Activated CD4-positive, alpha-beta memory T cell treated with anti-CD3 and anti-CD28 coated beads, Interleukin-2, amount 10 ng/mL, durations not matched to agents 7 days and 5 days (primary cell): ENCODE results near the gene EDEM1. TPM values are rescaled to one million over a fixed set of nuclear protein-coding genes. Genes with fewer than 3 reads are reported as not detected.
A peak's percentile ranks its signal among the peaks of the same experiment; 100 is the strongest.
"Not testable (repeated sequence)": the region's sequence is repeated elsewhere in the genome, so short reads cannot be mapped to it uniquely, and the experiment has no call there.

Source experiments
- CTCF ChIA-PET: fragments of 350-600 bp; sonication (Branson Sonifier 250); formaldehyde crosslinking; loops from one replicate; lab custom pipeline; 2021; ENCODE audit warnings: antibody characterized with exemption, inconsistent platforms; lab: Charles Lee
- POLR2A ChIA-PET: fragments of 350-600 bp; sonication (Branson Sonifier 250); formaldehyde crosslinking; loops from one replicate; lab custom pipeline; 2021; ENCODE audit warnings: antibody characterized with exemption; lab: Charles Lee
- DNase-seq: peaks from one replicate; pipeline ENCODE4 v3.0.0-alpha.2; 2020
- H3K27ac Mint-ChIP-seq: one replicate; pipeline ENCODE4 v1.8.0; 2021; ENCODE audit warnings: mild to moderate bottlenecking, mixed read lengths
- H3K27me3 Mint-ChIP-seq: one replicate; pipeline ENCODE4 v1.8.0; 2021; ENCODE audit warnings: mixed read lengths
- H3K36me3 Mint-ChIP-seq: one replicate; pipeline ENCODE4 v1.8.0; 2021; ENCODE audit warnings: low read depth, mixed read lengths
- H3K4me1 Mint-ChIP-seq: one replicate; pipeline ENCODE4 v1.8.0; 2021; ENCODE audit warnings: mixed read lengths
- H3K4me3 Mint-ChIP-seq: one replicate; pipeline ENCODE4 v1.8.0; 2021; ENCODE audit warnings: mild to moderate bottlenecking, mixed read lengths
- H3K9me3 Mint-ChIP-seq: one replicate; pipeline ENCODE4 v1.8.0; 2021; ENCODE audit warnings: mixed read lengths
- total RNA-seq, 2 experiments: library from RNA; stranded (reverse); gene quantifications; one replicate each; pipeline ENCODE4 v1.2.3, GENCODE V29; 2021

The EDEM1 gene
- total RNA-seq = 100 to 1,000 TPM; 148 to 150 TPM

DNA sequence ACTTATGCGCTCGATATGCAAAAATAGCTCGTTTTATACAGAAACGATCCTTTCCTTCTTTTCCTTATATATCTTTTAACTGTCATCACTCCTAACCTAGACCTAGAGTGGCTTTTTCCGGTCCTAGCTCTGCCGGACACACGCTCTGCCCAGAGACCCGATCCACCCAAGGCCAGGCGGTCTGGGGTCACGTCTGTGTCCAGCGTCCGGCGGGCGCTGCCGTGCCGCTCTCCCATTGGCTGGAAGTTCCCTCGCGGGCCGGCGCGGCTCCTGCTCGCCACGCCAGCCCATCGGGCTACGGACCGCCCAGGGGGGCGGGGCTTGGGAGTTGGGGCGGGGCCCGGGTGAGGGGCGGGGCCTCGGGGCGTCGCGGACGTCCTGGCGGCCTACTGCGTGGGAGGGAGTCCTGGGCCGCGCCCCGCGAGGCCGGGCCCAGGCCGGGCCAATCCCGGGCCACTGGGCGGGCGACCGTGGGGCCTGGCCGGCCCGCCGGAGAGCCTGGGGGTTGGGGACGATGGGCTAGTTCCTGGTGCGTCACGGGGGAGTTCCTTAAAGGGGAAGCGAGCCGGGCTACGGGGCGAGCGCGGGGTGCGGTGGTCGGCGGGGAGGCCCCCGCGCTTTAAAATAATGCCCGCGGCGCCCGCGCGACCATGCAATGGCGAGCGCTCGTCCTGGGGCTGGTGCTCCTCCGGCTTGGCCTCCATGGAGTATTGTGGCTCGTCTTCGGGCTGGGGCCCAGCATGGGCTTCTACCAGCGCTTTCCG, at the start of gene EDEM1:
EDEM1 (plus strand) TSS at position 552 of the 764 bp plus-strand sequence; CDS start at position 651, 99 bp downstream.
- no peaks in the 10 kb centered on the region for H3K27me3 Mint-ChIP-seq
- H3K4me3 Mint-ChIP-seq = peak within 1 kb of the TSS; percentile 98
- POLR2A ChIA-PET = interaction anchor here (0.7 to 5.6 kb wide), 15 partner anchors 10 to 693 kb away, joined by 3 to 195 read pairs (median 4); partner anchors contain the start of genes ARL8B and BHLHE40
- H3K9me3 Mint-ChIP-seq = no peaks in the 10 kb centered on the region
- DNase-seq = peak; percentile 97
- peaks cover 33% of the 10 kb centered on the region for H3K36me3 Mint-ChIP-seq
- CTCF ChIA-PET = interaction anchor here (0.7 to 5.2 kb wide), 5 partner anchors 9 to 476 kb away, joined by 3 to 33 read pairs (median 5); partner anchors contain the start of gene ARL8B
- peaks cover 32% of the 10 kb centered on the region for H3K4me1 Mint-ChIP-seq
- peak within 1 kb of the TSS; percentile 96 for H3K27ac Mint-ChIP-seq

DNA sequence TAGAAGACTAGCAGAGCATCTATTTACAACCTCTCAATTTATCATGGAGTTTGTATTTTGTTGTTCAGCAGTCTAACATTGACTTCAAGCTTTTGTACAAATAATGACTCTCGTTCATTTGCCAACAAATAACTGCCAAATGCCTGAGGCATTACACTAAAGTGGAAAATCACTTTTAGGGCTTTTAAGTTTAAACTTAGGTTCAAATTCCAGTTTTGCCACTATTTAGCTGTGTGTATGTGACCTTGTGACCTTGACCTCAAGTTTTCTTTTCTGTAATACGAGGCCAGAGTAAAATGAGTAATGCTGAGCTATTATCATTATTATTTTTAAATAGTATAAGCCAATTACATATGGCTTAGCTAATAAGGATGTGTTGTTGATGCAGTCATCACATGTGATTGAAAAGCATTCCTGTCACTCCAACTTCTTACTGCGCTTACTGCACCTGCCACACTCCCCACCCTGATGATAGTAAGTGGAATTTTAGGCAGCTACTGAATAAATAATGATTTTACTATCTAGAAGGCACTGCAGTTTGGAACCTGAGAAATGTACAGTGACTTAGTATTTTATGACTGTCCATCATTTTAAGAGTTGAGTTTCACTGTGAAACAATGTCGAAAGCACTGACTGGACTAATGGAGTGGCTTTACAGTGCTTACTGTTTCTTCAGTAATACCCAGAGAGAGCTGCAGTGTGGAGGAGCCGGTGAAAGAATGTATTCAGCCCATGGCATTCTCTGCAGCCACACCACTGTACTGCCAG, 49.1 kb upstream of the EDEM1 start:
- CTCF ChIA-PET = interaction anchor here (1.0 to 1.4 kb wide), 5 partner anchors 15 to 287 kb away, joined by 3 to 4 read pairs (median 3); partner anchors contain the start of gene ARL8B
- POLR2A ChIA-PET = interaction anchor here (1.0 kb wide), 1 partner anchor 15 kb away, joined by 3 read pairs; no protein-coding TSS in a partner anchor
- Mint-ChIP-seq H3K9me3 (peaks cover 5% of the 10 kb centered on the region), H3K36me3 (peaks cover 28% of the 10 kb centered on the region), H3K27me3 (no peaks in the 10 kb centered on the region), H3K27ac (peak overlapping the region; percentile 34), H3K4me3 (no peak overlapping the region), H3K4me1 (peaks cover 29% of the 10 kb centered on the region)
- no peak for DNase-seq

DNA sequence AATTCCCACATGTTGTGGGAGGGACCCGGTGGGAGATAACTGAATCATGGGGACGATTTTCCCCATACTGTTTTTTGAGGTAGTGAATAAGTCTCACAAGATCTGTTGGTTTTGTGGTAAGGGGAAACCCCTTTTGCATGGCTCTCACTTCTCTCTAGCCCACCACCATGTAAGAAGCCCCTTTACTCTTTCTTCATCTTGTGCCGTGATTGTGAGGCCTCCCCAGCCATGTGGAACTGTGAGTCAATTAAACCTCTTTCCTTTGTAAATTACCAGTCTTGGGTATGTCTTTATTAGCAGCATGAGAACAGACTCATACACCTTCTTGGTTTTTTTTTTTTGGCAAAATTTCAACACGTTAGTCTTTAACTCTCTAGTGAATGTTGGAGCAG, 47.3 kb upstream of the EDEM1 start:
- H3K4me1 Mint-ChIP-seq = peaks cover 29% of the 10 kb centered on the region

DNA sequence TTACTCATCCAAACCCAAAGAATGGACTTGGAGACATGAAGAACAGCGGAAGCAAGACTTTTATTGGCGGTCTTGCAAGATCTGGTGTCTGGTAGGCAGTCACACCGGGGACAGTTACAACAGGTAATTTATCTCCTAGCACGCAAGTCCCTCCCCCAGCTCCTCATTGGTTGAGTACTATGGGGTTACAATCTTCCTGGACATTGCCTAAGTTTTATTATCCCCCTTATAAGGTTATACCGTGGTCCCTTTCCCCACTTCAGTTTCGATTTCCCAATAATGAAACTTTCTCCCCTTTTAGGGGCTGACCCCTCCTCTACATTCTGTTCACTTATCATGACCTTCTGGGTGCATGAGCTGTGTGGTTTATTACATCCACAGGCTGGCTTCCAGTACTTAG, 46.7 kb upstream of the EDEM1 start:
- Mint-ChIP-seq H3K36me3 (peaks cover 49% of the 10 kb centered on the region), H3K4me1 (peaks cover 29% of the 10 kb centered on the region), H3K9me3 (peaks cover 7% of the 10 kb centered on the region), H3K4me3 (no peak overlapping the region), H3K27me3 (no peaks in the 10 kb centered on the region), H3K27ac (no peak overlapping the region)
- no peak for DNase-seq
- ChIA-PET CTCF (no interaction called here), POLR2A (interaction anchor here (0.9 kb wide), 1 partner anchor 46 kb away, joined by 3 read pairs; the partner anchor contains the start of gene EDEM1)

More for the DNA sequence above, 47.3 kb upstream of the EDEM1 start:
- H3K36me3 Mint-ChIP-seq = peaks cover 43% of the 10 kb centered on the region
- peaks cover 5% of the 10 kb centered on the region for H3K9me3 Mint-ChIP-seq
- DNase-seq = no peak
- no peak overlapping the region for H3K27ac Mint-ChIP-seq
- CTCF ChIA-PET = no interaction called here
- no peaks in the 10 kb centered on the region for H3K27me3 Mint-ChIP-seq
- no peak overlapping the region for H3K4me3 Mint-ChIP-seq
- POLR2A ChIA-PET = interaction anchor here (0.9 kb wide), 1 partner anchor 47 kb away, joined by 3 read pairs; the partner anchor contains the start of gene EDEM1

DNA sequence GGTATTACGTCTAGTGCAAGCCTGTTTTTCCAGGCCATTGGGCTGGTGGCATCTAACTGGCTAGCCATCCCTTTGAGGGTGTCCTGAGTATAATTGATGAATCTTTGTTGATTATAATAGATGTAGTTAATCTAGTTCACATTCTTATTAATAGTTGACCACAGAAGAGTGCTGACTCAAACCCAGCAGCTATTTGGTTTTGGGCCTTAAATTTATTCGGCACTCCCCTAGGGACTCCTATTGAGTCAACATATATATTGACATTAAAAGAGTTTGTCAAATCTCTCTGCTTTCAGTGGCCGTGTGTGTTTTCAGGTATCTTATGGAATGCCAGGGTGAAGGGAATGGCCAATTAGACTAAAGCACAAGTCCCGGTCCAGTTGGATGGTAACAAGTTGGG, 45.7 kb upstream of the EDEM1 start:
- Mint-ChIP-seq H3K4me1 (peaks cover 21% of the 10 kb centered on the region), H3K27ac (no peak overlapping the region)
- CTCF ChIA-PET = interaction anchor here (0.6 to 1.0 kb wide), 2 partner anchors 17 to 20 kb away, joined by 3 to 5 read pairs; no protein-coding TSS in a partner anchor

DNA sequence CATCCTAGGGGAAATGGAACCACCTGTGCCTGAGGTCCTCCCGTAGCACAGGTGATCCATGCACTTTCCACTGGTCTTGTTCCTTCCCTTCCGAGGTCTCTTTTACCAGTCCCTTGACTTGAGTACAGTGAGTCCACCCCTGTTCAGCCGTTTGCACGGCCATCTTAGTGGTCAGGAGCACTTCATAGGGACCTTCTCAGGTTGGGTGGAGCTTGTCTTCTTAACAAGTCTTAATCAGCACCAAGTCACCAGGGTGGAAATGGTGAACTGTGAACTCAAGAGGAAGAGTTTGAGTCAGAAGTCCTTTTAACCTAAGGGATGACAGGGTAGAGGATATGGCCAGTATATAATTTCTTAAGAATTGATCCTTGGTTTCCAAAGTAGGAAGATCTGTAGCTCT, 44.0 kb upstream of the EDEM1 start:
- Mint-ChIP-seq H3K36me3 (peaks cover 76% of the 10 kb centered on the region), H3K4me3 (no peak overlapping the region), H3K4me1 (peaks cover 11% of the 10 kb centered on the region), H3K27ac (no peak overlapping the region), H3K27me3 (no peaks in the 10 kb centered on the region), H3K9me3 (peaks cover 22% of the 10 kb centered on the region)
- ChIA-PET CTCF (no interaction called here), POLR2A (no interaction called here)
- no peak for DNase-seq

More for the DNA sequence above, 45.7 kb upstream of the EDEM1 start:
- POLR2A ChIA-PET = no interaction called here
- Mint-ChIP-seq H3K27me3 (no peaks in the 10 kb centered on the region), H3K4me3 (no peak overlapping the region), H3K9me3 (peaks cover 14% of the 10 kb centered on the region), H3K36me3 (peaks cover 59% of the 10 kb centered on the region)
- DNase-seq = no peak

DNA sequence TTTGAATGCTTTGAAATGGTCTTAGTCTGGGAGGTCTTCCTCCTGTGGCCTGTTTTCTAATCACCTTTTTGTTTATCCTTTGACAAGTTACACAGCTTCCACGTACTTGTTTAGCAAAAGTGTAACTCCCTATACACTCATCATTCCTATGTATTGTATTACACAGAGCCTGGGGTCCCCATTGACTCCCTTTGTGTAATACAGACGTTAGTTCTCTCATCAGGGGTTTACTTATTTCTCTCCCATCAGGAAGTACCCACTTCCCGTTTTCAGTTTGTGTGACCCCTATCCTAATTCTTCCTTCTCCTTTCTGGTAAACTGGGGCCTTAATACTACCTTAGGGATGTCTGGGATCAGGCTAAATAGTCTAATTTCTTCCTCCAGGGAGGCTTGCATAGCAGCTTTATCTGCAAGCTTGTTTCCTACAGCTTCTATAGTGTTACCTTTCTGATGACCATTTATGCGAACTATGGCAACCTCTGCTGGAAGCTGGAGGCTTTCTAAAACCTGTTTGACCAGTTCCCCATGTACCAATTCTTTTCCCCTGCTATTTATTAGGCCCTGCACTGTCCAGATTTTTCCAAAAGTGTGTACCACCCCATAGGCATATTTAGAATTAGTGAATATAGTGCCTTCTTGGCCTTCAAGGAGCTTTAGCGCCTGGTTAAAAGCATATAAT, 43.1 kb upstream of the EDEM1 start:
- ChIA-PET POLR2A (no interaction called here), CTCF (no interaction called here)
- Mint-ChIP-seq H3K4me3 (no peak overlapping the region), H3K27me3 (no peaks in the 10 kb centered on the region), H3K36me3 (peaks cover 82% of the 10 kb centered on the region), H3K27ac (no peak overlapping the region), H3K4me1 (peaks cover 10% of the 10 kb centered on the region), H3K9me3 (peaks cover 22% of the 10 kb centered on the region)
- DNase-seq = no peak

DNA sequence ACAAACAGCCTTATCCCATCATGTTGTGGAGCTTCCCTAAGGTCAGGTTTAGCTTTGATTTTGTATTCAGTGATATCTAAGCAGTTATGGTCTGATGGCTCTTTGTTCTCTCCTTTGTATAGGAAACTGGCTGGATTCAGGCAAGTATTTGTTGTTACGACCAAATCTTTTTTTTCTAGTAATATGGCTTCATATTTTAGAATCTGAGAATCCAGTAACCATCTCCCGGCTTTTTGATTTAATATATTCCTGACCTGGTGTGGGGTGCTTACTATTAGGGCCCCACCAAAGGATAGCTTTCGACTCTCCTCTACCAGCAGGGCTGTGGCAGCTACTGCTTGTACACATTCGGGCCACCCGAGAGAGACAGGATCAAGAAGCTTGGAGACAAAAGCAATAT, 42.4 kb upstream of the EDEM1 start:
- H3K36me3 Mint-ChIP-seq = peaks cover 83% of the 10 kb centered on the region
- H3K4me3 Mint-ChIP-seq = no peak overlapping the region
- CTCF ChIA-PET = no interaction called here
- H3K27ac Mint-ChIP-seq = no peak overlapping the region
- no peak for DNase-seq
- H3K4me1 Mint-ChIP-seq = peaks cover 4% of the 10 kb centered on the region
- no peaks in the 10 kb centered on the region for H3K27me3 Mint-ChIP-seq
- POLR2A ChIA-PET = no interaction called here
- H3K9me3 Mint-ChIP-seq = peaks cover 22% of the 10 kb centered on the region

DNA sequence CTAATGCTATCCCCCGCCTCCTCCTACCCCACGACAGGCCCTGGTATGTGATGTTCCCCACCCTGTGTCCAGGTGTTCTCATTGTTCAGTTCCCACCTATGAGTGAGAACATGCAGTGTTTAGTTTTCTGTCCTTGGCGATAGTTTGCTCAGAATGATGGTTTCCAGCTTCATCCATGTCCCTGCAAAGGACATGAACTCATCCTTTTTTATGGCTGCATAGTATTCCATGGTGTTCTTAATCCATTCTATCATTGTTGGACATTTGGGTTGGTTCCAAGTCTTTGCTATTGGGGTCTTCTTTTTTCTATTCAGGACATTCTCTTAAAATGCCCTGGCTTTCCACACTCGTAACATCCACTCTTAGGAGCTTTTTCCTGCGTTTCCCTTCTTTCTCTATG, 40.4 kb upstream of the EDEM1 start:
- DNase-seq, H3K27ac Mint-ChIP-seq, H3K27me3 Mint-ChIP-seq, POLR2A ChIA-PET, H3K4me1 Mint-ChIP-seq, H3K4me3 Mint-ChIP-seq, CTCF ChIA-PET: not testable (repeated sequence)
- Mint-ChIP-seq H3K36me3 (peaks cover 73% of the 10 kb centered on the region), H3K9me3 (peaks cover 19% of the 10 kb centered on the region)

DNA sequence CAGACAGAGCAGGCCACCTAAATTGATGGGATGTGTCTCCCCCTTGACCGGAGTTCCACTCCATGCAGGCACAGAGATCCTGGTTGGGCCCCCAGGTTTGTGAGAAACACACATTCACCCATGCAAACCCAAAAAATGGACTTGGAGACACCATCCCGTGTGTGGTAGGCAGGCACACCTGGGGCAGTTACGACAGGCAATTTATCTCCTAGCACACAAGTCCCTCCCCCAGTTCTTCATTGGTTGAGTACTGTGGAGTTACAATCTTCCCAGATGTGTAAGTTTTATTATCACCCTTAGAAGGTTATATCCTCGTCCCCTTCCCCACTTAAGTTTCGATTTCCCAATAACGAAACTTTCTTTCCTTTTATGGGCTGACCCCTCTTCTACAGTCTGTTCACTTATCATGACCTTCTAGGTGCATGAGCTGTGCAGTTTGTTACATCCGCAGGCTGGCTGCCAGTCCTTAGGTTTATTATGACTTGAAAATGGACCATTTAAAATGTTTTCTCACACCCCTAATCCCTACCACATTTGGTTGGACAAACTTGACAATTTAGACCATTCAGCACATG, 38.1 kb upstream of the EDEM1 start:
- ChIA-PET POLR2A (interaction anchor here (0.9 kb wide), 1 partner anchor 37 kb away, joined by 3 read pairs; no protein-coding TSS in a partner anchor), CTCF (no interaction called here)
- H3K9me3 Mint-ChIP-seq = peaks cover 17% of the 10 kb centered on the region
- peaks cover 63% of the 10 kb centered on the region for H3K36me3 Mint-ChIP-seq
- H3K27me3 Mint-ChIP-seq = no peaks in the 10 kb centered on the region
- H3K4me1 Mint-ChIP-seq = peaks cover 3% of the 10 kb centered on the region
- no peak overlapping the region for H3K4me3 Mint-ChIP-seq
- H3K27ac Mint-ChIP-seq = no peak overlapping the region
- DNase-seq = no peak

DNA sequence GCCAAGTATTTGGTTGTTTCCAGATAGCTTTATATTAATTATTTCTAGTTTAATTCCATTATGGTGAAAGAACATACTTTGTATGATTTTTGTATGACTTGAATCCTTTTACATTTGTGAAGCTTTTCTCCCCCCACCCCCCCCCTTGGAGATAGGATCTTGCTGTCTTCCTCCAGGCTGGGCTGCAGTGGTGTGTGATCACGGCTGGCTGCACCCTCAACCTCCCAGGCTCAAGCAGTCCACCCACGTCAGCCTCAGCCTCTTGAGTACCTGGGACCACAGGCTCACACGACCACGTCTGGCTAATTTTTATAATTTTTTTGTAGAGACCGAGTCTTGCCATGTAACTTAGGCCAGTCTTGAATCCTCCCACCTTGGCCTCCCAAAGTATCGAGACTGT, 35.9 kb upstream of the EDEM1 start:
- POLR2A ChIA-PET = no interaction called here
- H3K4me3 Mint-ChIP-seq = no peak overlapping the region
- H3K27ac Mint-ChIP-seq = no peak overlapping the region
- no peaks in the 10 kb centered on the region for H3K27me3 Mint-ChIP-seq
- peaks cover 10% of the 10 kb centered on the region for H3K9me3 Mint-ChIP-seq
- peaks cover 3% of the 10 kb centered on the region for H3K4me1 Mint-ChIP-seq
- no peak for DNase-seq
- peaks cover 53% of the 10 kb centered on the region for H3K36me3 Mint-ChIP-seq
- CTCF ChIA-PET = no interaction called here

DNA sequence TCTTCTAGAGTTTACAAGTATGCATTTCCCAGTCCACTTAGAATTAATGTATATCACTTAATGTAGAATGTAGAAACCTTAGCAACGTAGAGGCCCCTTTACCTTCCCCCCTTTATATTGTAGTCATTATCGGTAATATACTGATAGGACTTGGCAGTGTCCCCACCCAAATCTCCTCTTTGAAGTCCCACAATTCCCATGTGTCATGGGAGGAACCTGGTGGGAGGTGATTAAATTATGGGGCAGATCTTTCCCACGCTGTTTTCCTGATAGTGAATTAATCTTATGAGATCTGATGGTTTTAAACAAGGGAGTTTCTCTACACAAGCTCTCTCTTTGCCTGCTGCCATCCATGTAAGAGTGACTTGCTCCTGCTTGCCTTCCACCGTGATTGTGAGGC, 34.4 kb upstream of the EDEM1 start:
- no peak overlapping the region for H3K27ac Mint-ChIP-seq
- ChIA-PET CTCF (no interaction called here), POLR2A (no interaction called here)
- DNase-seq = no peak
- no peak overlapping the region for H3K4me3 Mint-ChIP-seq
- no peaks in the 10 kb centered on the region for H3K27me3 Mint-ChIP-seq
- no peaks in the 10 kb centered on the region for H3K9me3 Mint-ChIP-seq
- H3K4me1 Mint-ChIP-seq = peaks cover 3% of the 10 kb centered on the region
- peaks cover 45% of the 10 kb centered on the region for H3K36me3 Mint-ChIP-seq
